Stimulated activated CD4-positive, alpha-beta T cell treated with anti-CD3 and anti-CD28 coated beads, Interleukin-15, amount 100 ng/mL, for 24 hours (primary cell): ENCODE measurements around the gene ITM2B.
"Not testable (repeated sequence)": the region's sequence is repeated elsewhere in the genome, so short reads cannot be mapped to it uniquely, and the experiment has no call there.

Source experiments
- DNase-seq: peaks from one replicate; pipeline ENCODE4 v3.0.0-alpha.2; 2020

Gene ITM2B

GRCh38 chr13:48233046-48233888 is at the start of gene ITM2B:
TSS of gene ITM2B (plus strand) at chr13:48233206. CDS start at chr13:48233361, 155 bp downstream.
- DNase-seq: peak; percentile 76

GRCh38 chr13:48184260-48184659 is 48.7 kb upstream of the ITM2B start:
- DNase-seq: no peak

- DNase-seq: no peak
Observed at GRCh38 chr13:48185018-48185417, 48.0 kb upstream of the ITM2B start.

- DNase-seq: no peak
Observed at GRCh38 chr13:48186722-48187121, 46.3 kb upstream of the ITM2B start.

GRCh38 chr13:48188131-48188530 is 44.9 kb upstream of the ITM2B start:
- DNase-seq: no peak

GRCh38 chr13:48188601-48189000 is 44.4 kb upstream of the ITM2B start:
- no peak for DNase-seq

- DNase-seq: no peak
Observed at GRCh38 chr13:48189171-48189570, 43.8 kb upstream of the ITM2B start.

GRCh38 chr13:48192411-48192935 is 40.5 kb upstream of the ITM2B start:
- DNase-seq: no peak

- no peak for DNase-seq
Observed at GRCh38 chr13:48194379-48194754, 38.6 kb upstream of the ITM2B start.

GRCh38 chr13:48199404-48199946 is 33.5 kb upstream of the ITM2B start:
- no peak for DNase-seq

GRCh38 chr13:48201044-48201443 is 32.0 kb upstream of the ITM2B start:
- no peak for DNase-seq

- not testable (repeated sequence) for DNase-seq
Observed at GRCh38 chr13:48207207-48207606, 25.8 kb upstream of the ITM2B start.

- DNase-seq: no peak
Observed at GRCh38 chr13:48210178-48210577, 22.8 kb upstream of the ITM2B start.

GRCh38 chr13:48214519-48215121 is 18.4 kb upstream of the ITM2B start:
- peak; percentile 24 for DNase-seq

GRCh38 chr13:48215511-48216203 is 17.3 kb upstream of the ITM2B start:
- not testable (repeated sequence) for DNase-seq

- DNase-seq: no peak
Observed at GRCh38 chr13:48216204-48216711, 16.7 kb upstream of the ITM2B start.

- DNase-seq: peak; percentile 37
Observed at GRCh38 chr13:48220592-48220980, 12.4 kb upstream of the ITM2B start.

GRCh38 chr13:48220981-48221685 is 11.9 kb upstream of the ITM2B start:
- no peak for DNase-seq

GRCh38 chr13:48221686-48222187 is 11.3 kb upstream of the ITM2B start:
- no peak for DNase-seq

GRCh38 chr13:48222358-48223301 is 10.4 kb upstream of the ITM2B start:
- DNase-seq: no peak

GRCh38 chr13:48224701-48225100 is 8.3 kb upstream of the ITM2B start:
- DNase-seq: no peak
